ENCODE results near the gene CDKL4.

Gene CDKL4

DNA sequence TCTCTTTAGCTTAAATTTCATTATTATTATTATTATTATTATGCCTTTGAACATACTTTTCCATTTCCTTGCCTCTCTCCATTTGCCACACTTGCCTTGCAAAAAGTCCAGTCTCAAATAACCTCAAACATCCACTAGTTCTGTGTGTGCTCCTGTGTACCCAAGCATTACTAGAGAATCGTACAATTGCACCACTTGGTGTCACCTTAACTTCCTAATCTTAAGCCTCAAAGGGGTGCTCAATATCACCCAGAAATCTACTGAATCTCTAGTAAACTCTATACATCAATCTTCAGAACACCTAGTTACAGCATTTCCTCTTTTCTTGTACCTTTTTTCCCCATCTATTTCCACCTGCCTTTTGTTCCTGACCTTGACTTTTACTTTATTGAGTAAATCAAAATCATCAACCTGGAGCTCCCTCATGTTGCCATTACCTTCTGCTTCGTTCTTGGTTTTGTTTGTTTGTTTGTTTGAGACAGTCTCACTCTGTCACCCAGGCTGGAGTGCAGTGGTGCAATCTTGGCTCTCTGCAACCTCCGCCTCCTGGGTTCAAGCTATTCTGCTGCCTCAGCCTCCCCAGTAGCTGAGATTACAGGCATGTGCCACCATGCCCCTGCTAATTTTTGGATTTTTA is 110.4 kb downstream of the CDKL4 start:
- 88% methylated on average over 2 of the region's 3 CpGs for WGBS (ENCODE audit: insufficient coverage)
- ChIA-PET POLR2A (interaction anchor here (0.7 kb wide), 1 partner anchor 1878 kb away, joined by 3 read pairs; no protein-coding TSS in a partner anchor), CTCF (interaction anchor here (0.6 to 1.5 kb wide), 3 partner anchors 9 to 72 kb away, joined by 3 to 4 read pairs (median 3); no protein-coding TSS in a partner anchor)
- no peak for DNase-seq
- no peaks in the 10 kb centered on the region for H3K27me3 ChIP-seq (replicated peaks in 2 of 5; ENCODE audit: control insufficient read depth in 4 of 5, insufficient read depth in 5 of 5, low read length in 4 of 5)
- H3K4me3 ChIP-seq (ENCODE audit: control insufficient read depth in 1 of 7, extremely low read depth in 1 of 7, insufficient read depth in 4 of 7, low read depth in 2 of 7, low read length in 6 of 7) = no peak overlapping the region
- H3K36me3 ChIP-seq (ENCODE audit: control insufficient read depth in 4 of 4, insufficient read depth in 4 of 4, low read length in 3 of 4) = no peaks in the 10 kb centered on the region
- no peaks in the 10 kb centered on the region for H3K9me3 ChIP-seq (ENCODE audit: control extremely low read depth in 1 of 5, control insufficient read depth in 4 of 5, insufficient read depth in 2 of 5, low read depth in 1 of 5, low read length in 4 of 5)
- H3K27ac ChIP-seq (ENCODE audit: insufficient read depth in 1 of 2, low read depth in 1 of 2, low read length in 2 of 2, poor library complexity in 1 of 2, severe bottlenecking in 2 of 2) = no peak overlapping the region
- peaks cover 0 to 13% (median 6%) of the 10 kb centered on the region in 4 experiments for H3K4me1 ChIP-seq (ENCODE audit: control extremely low read depth in 1 of 4, control insufficient read depth in 4 of 4, insufficient read depth in 4 of 4, low read length in 3 of 4)

DNA sequence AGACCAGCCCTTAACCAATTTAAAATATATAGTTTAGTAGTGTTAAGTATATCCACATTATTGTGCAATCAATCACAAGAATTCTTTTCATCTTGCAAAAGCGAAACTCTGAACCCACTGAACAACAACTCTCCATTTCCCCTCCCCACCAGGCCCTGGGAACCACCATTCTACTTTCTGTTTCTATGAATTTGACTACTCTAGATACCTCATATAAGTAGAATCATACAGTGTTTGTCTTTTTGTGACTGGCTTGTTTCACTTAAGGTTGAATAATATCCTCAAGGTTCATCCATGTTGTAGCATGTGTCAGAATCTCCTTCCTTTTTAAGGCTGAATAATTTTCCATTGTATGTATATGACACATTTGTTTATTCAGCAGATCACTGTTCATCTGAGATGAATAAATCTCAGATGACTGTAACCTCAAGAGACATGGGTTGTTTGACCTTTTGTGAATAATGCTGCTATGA is 114.8 kb downstream of the CDKL4 start:
- CTCF ChIA-PET = interaction anchor here (1.3 kb wide), 1 partner anchor 100 kb away, joined by 3 read pairs; no protein-coding TSS in a partner anchor

DNA sequence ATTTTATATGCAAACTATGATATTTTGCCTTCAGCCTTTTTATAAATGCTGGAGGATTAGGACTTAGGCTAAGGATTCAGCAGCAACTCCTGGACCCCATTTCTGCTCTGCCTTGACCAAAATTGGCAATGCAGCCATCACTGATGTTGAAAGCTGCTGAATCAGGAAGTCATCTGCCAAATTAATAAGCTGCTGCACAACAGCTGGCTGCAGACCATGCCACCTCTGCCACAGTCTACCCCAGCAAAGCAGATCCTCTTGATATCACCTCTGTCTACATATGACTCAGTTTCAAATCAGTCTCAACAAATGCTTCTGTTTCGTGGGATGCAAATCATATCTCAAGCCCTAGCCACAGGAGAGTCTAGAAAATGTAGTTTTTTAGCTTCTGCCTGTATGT is 115.8 kb downstream of the CDKL4 start:
- ChIA-PET POLR2A (interaction anchor here (0.6 to 0.7 kb wide), 3 partner anchors 110 to 606 kb away, joined by 3 to 4 read pairs (median 3); no protein-coding TSS in a partner anchor), CTCF (interaction anchor here (0.6 to 1.3 kb wide), 3 partner anchors 10 to 101 kb away, joined by 3 read pairs; no protein-coding TSS in a partner anchor)
- Histone ChIP-seq H3K9me3 (ENCODE audit: control extremely low read depth in 1 of 5, control insufficient read depth in 4 of 5, insufficient read depth in 2 of 5, low read depth in 1 of 5, low read length in 4 of 5) (no peaks in the 10 kb centered on the region), H3K27ac (ENCODE audit: insufficient read depth in 1 of 2, low read depth in 1 of 2, low read length in 2 of 2, poor library complexity in 1 of 2, severe bottlenecking in 2 of 2) (no peak overlapping the region), H3K36me3 (ENCODE audit: control insufficient read depth in 4 of 4, insufficient read depth in 4 of 4, low read length in 3 of 4) (no peaks in the 10 kb centered on the region), H3K4me3 (ENCODE audit: control insufficient read depth in 1 of 7, extremely low read depth in 1 of 7, insufficient read depth in 4 of 7, low read depth in 2 of 7, low read length in 6 of 7) (no peak overlapping the region), H3K4me1 (ENCODE audit: control extremely low read depth in 1 of 4, control insufficient read depth in 4 of 4, insufficient read depth in 4 of 4, low read length in 3 of 4) (peaks cover 14 to 32% (median 26%) of the 10 kb centered on the region in 4 experiments), H3K27me3 (replicated peaks in 2 of 5; ENCODE audit: control insufficient read depth in 4 of 5, insufficient read depth in 5 of 5, low read length in 4 of 5) (no peaks in the 10 kb centered on the region)
- no CpG with 5 or more reads among the region's 1 CpG for WGBS (ENCODE audit: insufficient coverage)
- peak in 2 of 3 donors; percentile 59 to 72 for DNase-seq

More for the DNA sequence above, 114.8 kb downstream of the CDKL4 start:
- Histone ChIP-seq H3K36me3 (ENCODE audit: control insufficient read depth in 4 of 4, insufficient read depth in 4 of 4, low read length in 3 of 4) (no peaks in the 10 kb centered on the region), H3K27me3 (replicated peaks in 2 of 5; ENCODE audit: control insufficient read depth in 4 of 5, insufficient read depth in 5 of 5, low read length in 4 of 5) (no peaks in the 10 kb centered on the region), H3K4me1 (ENCODE audit: control extremely low read depth in 1 of 4, control insufficient read depth in 4 of 4, insufficient read depth in 4 of 4, low read length in 3 of 4) (peaks cover 10 to 22% (median 16%) of the 10 kb centered on the region in 4 experiments), H3K4me3 (ENCODE audit: control insufficient read depth in 1 of 7, extremely low read depth in 1 of 7, insufficient read depth in 4 of 7, low read depth in 2 of 7, low read length in 6 of 7) (peak overlapping the region in 1 of 7 experiments; percentile 10), H3K9me3 (ENCODE audit: control extremely low read depth in 1 of 5, control insufficient read depth in 4 of 5, insufficient read depth in 2 of 5, low read depth in 1 of 5, low read length in 4 of 5) (no peaks in the 10 kb centered on the region), H3K27ac (ENCODE audit: insufficient read depth in 1 of 2, low read depth in 1 of 2, low read length in 2 of 2, poor library complexity in 1 of 2, severe bottlenecking in 2 of 2) (no peak overlapping the region)
- WGBS (ENCODE audit: insufficient coverage) = no CpG with 5 or more reads among the region's 1 CpG
- POLR2A ChIA-PET = no interaction called here
- peak in 2 of 3 donors; percentile 71 to 72 for DNase-seq
